ENCODE measurements around the gene TSHZ2. TPM values are rescaled to one million over a fixed set of nuclear protein-coding genes. Genes with fewer than 3 reads are reported as not detected.

Gene TSHZ2
- total and polyA plus RNA-seq, 2 experiments from 2014 or later, result 1.1 to 5.2 TPM

DNA sequence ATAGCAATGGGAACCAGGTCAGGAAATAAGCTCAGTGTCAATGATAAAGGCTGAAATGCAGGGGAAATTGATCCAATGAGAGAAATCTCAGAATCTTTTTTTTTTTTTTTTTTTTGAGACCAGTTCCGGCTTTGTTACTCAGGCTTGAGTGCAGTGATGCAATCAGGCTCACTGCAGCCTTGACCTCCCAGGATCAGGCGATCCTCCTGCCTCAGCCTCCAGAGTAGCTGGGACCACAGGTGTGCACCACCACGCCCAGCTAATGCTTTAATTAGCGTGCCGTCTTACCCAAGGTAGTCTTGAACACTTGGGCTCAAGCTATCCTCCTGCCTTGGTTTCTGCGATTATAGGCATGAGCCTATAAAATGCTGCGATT is 325.0 kb downstream of the TSHZ2 start:
- no peaks in the 10 kb centered on the region for H4K20me1 ChIP-seq (ENCODE audit: insufficient read depth, poor library complexity, severe bottlenecking)
- no peak for DNase-seq (ENCODE audit: low spot score)
- H2AFZ ChIP-seq, result no peak overlapping the region
- no peaks in the 10 kb centered on the region for H3K79me2 ChIP-seq
- no peaks in the 10 kb centered on the region for H3K36me3 ChIP-seq (replicated peaks; ENCODE audit: insufficient read depth, low read depth)
- H3K9me2 ChIP-seq (replicated peaks; ENCODE audit: insufficient read depth), result no peaks in the 10 kb centered on the region
- H3K9me3 ChIP-seq (ENCODE audit: low read depth), result no peaks in the 10 kb centered on the region
- no peak overlapping the region for H3K27ac ChIP-seq
- H3K27me3 ChIP-seq, result no peaks in the 10 kb centered on the region
- peaks cover 17% of the 10 kb centered on the region for H3K4me1 ChIP-seq (ENCODE audit: insufficient read depth)
- H3K4me3 ChIP-seq, result no peak overlapping the region
- no peak overlapping the region for H3K4me2 ChIP-seq
- no peak for TF ChIP-seq EZH2phosphoT487 (IDR thresholded peaks at IDR 0.05; ENCODE audit: low read depth, severe bottlenecking, unreplicated experiment)
- no peak for TF ChIP-seq CTCF (IDR thresholded peaks at IDR 0.05; ENCODE audit: poor library complexity)
- no peak for TF ChIP-seq EZH2 (IDR thresholded peaks at IDR 0.05; ENCODE audit: borderline replicate concordance)
- whole genome bisulfite sequencing (ENCODE audit: low lambda C conversion rate, missing lambda C conversion rate), result 95% methylated on average over 7 of the region's 7 CpGs

- no peak overlapping the region for H3K27ac ChIP-seq
- no peak for DNase-seq (ENCODE audit: low spot score)
- H3K79me2 ChIP-seq, result no peaks in the 10 kb centered on the region
- H3K4me3 ChIP-seq, result no peak overlapping the region
- TF ChIP-seq EZH2 (IDR thresholded peaks at IDR 0.05; ENCODE audit: borderline replicate concordance) (no peak), EZH2phosphoT487 (IDR thresholded peaks at IDR 0.05; ENCODE audit: low read depth, severe bottlenecking, unreplicated experiment) (no peak), CTCF (IDR thresholded peaks at IDR 0.05; ENCODE audit: poor library complexity) (no peak)
- H4K20me1 ChIP-seq (ENCODE audit: insufficient read depth, poor library complexity, severe bottlenecking), result no peaks in the 10 kb centered on the region
- H3K36me3 ChIP-seq (replicated peaks; ENCODE audit: insufficient read depth, low read depth), result no peaks in the 10 kb centered on the region
- H3K4me2 ChIP-seq, result no peak overlapping the region
- 96% methylated on average over 6 of the region's 6 CpGs for WGBS (ENCODE audit: low lambda C conversion rate, missing lambda C conversion rate)
- no peaks in the 10 kb centered on the region for H3K9me2 ChIP-seq (replicated peaks; ENCODE audit: insufficient read depth)
- no peak overlapping the region for H2AFZ ChIP-seq
- H3K27me3 ChIP-seq, result no peaks in the 10 kb centered on the region
- peaks cover 17% of the 10 kb centered on the region for H3K4me1 ChIP-seq (ENCODE audit: insufficient read depth)
- no peaks in the 10 kb centered on the region for H3K9me3 ChIP-seq (ENCODE audit: low read depth)
These were observed 326.1 kb downstream of the TSHZ2 start for GRCh38 chr20:53298260-53298659.

- no peaks in the 10 kb centered on the region for H3K36me3 ChIP-seq (replicated peaks; ENCODE audit: insufficient read depth, low read depth)
- peaks cover 17% of the 10 kb centered on the region for H3K4me1 ChIP-seq (ENCODE audit: insufficient read depth)
- H3K4me3 ChIP-seq, result no peak overlapping the region
- no peaks in the 10 kb centered on the region for H3K27me3 ChIP-seq
- no peak for DNase-seq (ENCODE audit: low spot score)
- no peak overlapping the region for H3K27ac ChIP-seq
- H3K9me2 ChIP-seq (replicated peaks; ENCODE audit: insufficient read depth), result no peaks in the 10 kb centered on the region
- H3K79me2 ChIP-seq, result no peaks in the 10 kb centered on the region
- H3K4me2 ChIP-seq, result no peak overlapping the region
- no peak overlapping the region for H2AFZ ChIP-seq
- no peaks in the 10 kb centered on the region for H4K20me1 ChIP-seq (ENCODE audit: insufficient read depth, poor library complexity, severe bottlenecking)
- no peaks in the 10 kb centered on the region for H3K9me3 ChIP-seq (ENCODE audit: low read depth)
- WGBS (ENCODE audit: low lambda C conversion rate, missing lambda C conversion rate), result 80% methylated on average over 1 of the region's 1 CpG
- TF ChIP-seq EZH2 (IDR thresholded peaks at IDR 0.05; ENCODE audit: borderline replicate concordance) (no peak), EZH2phosphoT487 (IDR thresholded peaks at IDR 0.05; ENCODE audit: low read depth, severe bottlenecking, unreplicated experiment) (no peak), CTCF (IDR thresholded peaks at IDR 0.05; ENCODE audit: poor library complexity) (no peak)
These were observed 326.8 kb downstream of the TSHZ2 start for GRCh38 chr20:53298911-53299310.

- DNase-seq (ENCODE audit: low spot score), result no peak
- no peaks in the 10 kb centered on the region for H3K9me3 ChIP-seq (ENCODE audit: low read depth)
- no peaks in the 10 kb centered on the region for H3K36me3 ChIP-seq (replicated peaks; ENCODE audit: insufficient read depth, low read depth)
- no peaks in the 10 kb centered on the region for H3K9me2 ChIP-seq (replicated peaks; ENCODE audit: insufficient read depth)
- no peak for TF ChIP-seq EZH2phosphoT487 (IDR thresholded peaks at IDR 0.05; ENCODE audit: low read depth, severe bottlenecking, unreplicated experiment)
- no peaks in the 10 kb centered on the region for H4K20me1 ChIP-seq (ENCODE audit: insufficient read depth, poor library complexity, severe bottlenecking)
- peak overlapping the region; percentile 19 for H3K4me2 ChIP-seq
- 37% methylated on average over 4 of the region's 4 CpGs for WGBS (ENCODE audit: low lambda C conversion rate, missing lambda C conversion rate)
- no peak overlapping the region for H3K4me3 ChIP-seq
- H3K27me3 ChIP-seq, result no peaks in the 10 kb centered on the region
- no peaks in the 10 kb centered on the region for H3K79me2 ChIP-seq
- no peak overlapping the region for H3K27ac ChIP-seq
- no peak overlapping the region for H2AFZ ChIP-seq
- H3K4me1 ChIP-seq (ENCODE audit: insufficient read depth), result peaks cover 17% of the 10 kb centered on the region
These were observed 327.7 kb downstream of the TSHZ2 start for GRCh38 chr20:53299831-53300230.
